Ascending aorta (tissue), 2 donors: ENCODE results near the gene UPK1A. TPM values are rescaled to one million over a fixed set of nuclear protein-coding genes. Genes with fewer than 3 reads are reported as not detected.
A peak's percentile ranks its signal among the peaks of the same experiment; 100 is the strongest.

Experiments
- DNase-seq, 2 donors: peaks; one replicate each; pipeline ENCODE4 v3.0.0-alpha.2; 2019; ENCODE audit warnings: low spot score in 2 of 2
- H3K27ac ChIP-seq, 2 donors: fragments of 200-600 bp; sonication (generic); one replicate each; pipeline ENCODE4 v1.5.1; 2016 to 2017; ENCODE audit warnings: mild to moderate bottlenecking in 1 of 2
- H3K27me3 ChIP-seq: fragments of 200-600 bp; sonication (generic); one replicate; pipeline ENCODE4 v1.5.1; 2017
- H3K36me3 ChIP-seq, 2 donors: fragments of 200-600 bp; sonication (generic); one replicate each; pipeline ENCODE4 v1.5.1; 2016
- H3K4me1 ChIP-seq, 2 donors: fragments of 200-600 bp; sonication (generic); one replicate each; pipeline ENCODE4 v1.5.1; 2016 to 2017; ENCODE audit warnings: mild to moderate bottlenecking in 1 of 2
- H3K4me3 ChIP-seq, 2 donors: fragments of 200-600 bp; sonication (generic); one replicate each; pipeline ENCODE4 v1.5.1; 2016 to 2017; ENCODE audit warnings: mild to moderate bottlenecking in 1 of 2
- H3K9me3 ChIP-seq, 2 donors: fragments of 200-600 bp; sonication (generic); one replicate each; pipeline ENCODE4 v1.5.1; 2016
- intact Hi-C: fragments of 100-400 bp; cut with DNase I; formaldehyde crosslinking; loops from one replicate; pipeline ENCODE4 v1.15.1; 2023
- total RNA-seq: library from RNA; depleted of rRNA; stranded (reverse); fragments of >200 nt; gene quantifications from one replicate; pipeline ENCODE4 v1.1.0, GENCODE V29; 2016
- TF ChIP-seq, protein P1 (sequence below), 3 experiments: fragments of 200-600 bp in 2 of 3; fragments of 450-650 bp in 1 of 3; sonication (generic) in 2 of 3; IDR thresholded peaks; one replicate each; pipeline ENCODE4 v1.5.1; 2016 to 2019; ENCODE audit warnings: antibody characterized with exemption in 3 of 3, mild to moderate bottlenecking in 1 of 3, moderate library complexity in 1 of 3

Gene UPK1A
- total RNA-seq, 1 donor from 2014 or later, result not detected

DNA sequence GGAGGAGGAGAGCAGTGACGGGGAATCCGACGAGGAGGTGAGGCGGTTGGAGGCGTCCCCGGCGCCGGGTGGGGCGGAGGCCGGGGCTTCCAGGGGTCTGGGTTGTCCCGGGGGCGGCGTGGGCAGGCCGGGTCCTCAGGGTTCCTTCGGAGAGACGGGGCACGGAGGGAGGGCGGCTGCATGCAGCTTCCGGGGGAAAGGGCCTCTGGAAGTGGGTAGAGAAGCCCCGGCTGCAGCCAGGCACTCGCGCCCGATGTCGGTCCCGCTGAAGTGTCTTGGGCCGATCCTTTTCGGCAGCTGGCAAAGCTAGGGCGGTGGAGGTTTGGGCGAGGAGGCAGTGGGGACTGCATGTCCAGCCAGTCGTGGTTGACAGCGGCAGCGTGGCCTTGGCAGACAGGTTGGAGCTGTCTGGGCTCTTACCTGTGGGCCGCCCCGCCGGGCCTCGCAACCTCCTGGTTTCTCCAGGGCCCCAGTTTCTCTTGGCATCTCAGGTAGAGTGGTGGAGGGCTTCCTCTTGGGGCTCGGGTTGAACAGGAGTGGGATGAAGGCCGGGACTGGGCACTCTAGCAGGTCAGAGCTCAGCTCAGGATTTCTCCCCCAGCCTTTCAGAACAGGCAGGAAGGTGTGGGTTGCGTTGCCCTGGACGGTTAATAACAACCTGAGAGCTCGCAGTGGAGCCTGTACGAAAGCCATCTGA, 52.2 kb downstream of the UPK1A start:
- no peaks in the 10 kb centered on the region for H3K27me3 ChIP-seq
- H3K4me3 ChIP-seq, result peak overlapping the region; percentile 79 to 95
- peaks cover 7 to 19% of the 10 kb centered on the region in 2 donors for H3K4me1 ChIP-seq
- TF ChIP-seq, protein P1, sequence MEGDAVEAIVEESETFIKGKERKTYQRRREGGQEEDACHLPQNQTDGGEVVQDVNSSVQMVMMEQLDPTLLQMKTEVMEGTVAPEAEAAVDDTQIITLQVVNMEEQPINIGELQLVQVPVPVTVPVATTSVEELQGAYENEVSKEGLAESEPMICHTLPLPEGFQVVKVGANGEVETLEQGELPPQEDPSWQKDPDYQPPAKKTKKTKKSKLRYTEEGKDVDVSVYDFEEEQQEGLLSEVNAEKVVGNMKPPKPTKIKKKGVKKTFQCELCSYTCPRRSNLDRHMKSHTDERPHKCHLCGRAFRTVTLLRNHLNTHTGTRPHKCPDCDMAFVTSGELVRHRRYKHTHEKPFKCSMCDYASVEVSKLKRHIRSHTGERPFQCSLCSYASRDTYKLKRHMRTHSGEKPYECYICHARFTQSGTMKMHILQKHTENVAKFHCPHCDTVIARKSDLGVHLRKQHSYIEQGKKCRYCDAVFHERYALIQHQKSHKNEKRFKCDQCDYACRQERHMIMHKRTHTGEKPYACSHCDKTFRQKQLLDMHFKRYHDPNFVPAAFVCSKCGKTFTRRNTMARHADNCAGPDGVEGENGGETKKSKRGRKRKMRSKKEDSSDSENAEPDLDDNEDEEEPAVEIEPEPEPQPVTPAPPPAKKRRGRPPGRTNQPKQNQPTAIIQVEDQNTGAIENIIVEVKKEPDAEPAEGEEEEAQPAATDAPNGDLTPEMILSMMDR (IDR thresholded peaks at IDR 0.05), result no peak
- H3K27ac ChIP-seq, result peak overlapping the region; percentile 82 to 87
- peak in 1 of 2 donors; percentile 77 for DNase-seq
- intact Hi-C loops, result no loop called here
- H3K9me3 ChIP-seq, result no peaks in the 10 kb centered on the region
- H3K36me3 ChIP-seq, result peaks cover 35 to 40% of the 10 kb centered on the region in 2 donors

DNA sequence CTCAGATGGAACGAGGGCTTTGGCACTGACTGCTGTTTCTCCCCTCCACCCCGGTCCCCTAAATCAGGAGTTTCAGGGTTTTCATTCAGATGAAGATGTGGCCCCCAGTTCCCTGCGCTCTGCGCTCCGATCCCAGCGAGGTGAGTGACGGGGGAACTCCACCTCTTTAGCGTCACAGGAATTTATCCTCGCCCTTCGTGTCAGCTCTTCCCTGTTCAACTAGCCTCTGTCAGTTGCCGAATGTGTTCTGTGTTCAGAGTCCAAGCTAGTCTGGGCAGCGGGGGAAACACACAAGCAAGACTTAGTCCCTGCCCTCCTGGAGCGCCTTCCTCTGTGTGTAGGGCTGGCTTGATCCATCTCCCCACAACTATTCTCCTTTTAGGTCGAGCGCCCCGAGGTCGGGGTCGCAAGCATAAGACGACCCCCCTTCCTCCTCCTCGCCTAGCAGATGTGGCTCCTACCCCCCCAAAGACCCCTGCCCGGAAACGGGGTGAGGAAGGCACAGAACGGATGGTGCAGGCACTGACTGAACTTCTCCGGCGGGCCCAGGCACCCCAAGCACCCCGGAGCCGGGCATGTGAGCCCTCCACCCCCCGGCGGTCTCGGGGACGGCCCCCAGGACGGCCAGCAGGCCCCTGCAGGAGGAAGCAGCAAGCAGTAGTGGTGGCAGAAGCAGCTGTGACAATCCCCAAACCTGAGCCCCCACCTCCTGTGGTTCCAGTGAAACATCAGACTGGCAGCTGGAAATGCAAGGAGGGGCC, 53.3 kb downstream of the UPK1A start:
- Histone ChIP-seq H3K4me1 (peaks cover 7 to 19% of the 10 kb centered on the region in 2 donors), H3K27me3 (no peaks in the 10 kb centered on the region), H3K4me3 (peak overlapping the region; percentile 79 to 95), H3K27ac (no peak overlapping the region), H3K36me3 (peaks cover 46 to 51% of the 10 kb centered on the region in 2 donors), H3K9me3 (no peaks in the 10 kb centered on the region)
- TF ChIP-seq, protein P1 (IDR thresholded peaks at IDR 0.05), result no peak
- peak in 1 of 2 donors; percentile 64 for DNase-seq
- intact Hi-C loops, result no loop called here

DNA sequence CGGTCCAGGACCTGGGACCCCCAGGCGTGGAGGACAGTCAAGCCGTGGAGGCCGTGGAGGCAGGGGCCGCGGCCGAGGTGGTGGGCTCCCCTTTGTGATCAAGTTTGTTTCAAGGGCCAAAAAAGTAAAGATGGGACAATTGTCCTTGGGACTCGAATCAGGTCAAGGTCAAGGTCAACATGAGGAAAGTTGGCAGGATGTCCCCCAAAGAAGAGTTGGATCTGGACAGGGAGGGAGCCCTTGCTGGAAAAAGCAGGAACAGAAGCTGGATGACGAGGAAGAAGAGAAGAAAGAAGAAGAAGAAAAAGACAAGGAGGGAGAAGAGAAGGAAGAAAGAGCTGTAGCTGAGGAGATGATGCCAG, 53.8 kb downstream of the UPK1A start:
- intact Hi-C loops, result no loop called here
- Histone ChIP-seq H3K4me1 (peaks cover 7 to 19% of the 10 kb centered on the region in 2 donors), H3K4me3 (no peak overlapping the region), H3K9me3 (no peaks in the 10 kb centered on the region), H3K36me3 (peaks cover 52 to 56% of the 10 kb centered on the region in 2 donors), H3K27ac (no peak overlapping the region), H3K27me3 (no peaks in the 10 kb centered on the region)
- DNase-seq, result no peak
- TF ChIP-seq, protein P1 (IDR thresholded peaks at IDR 0.05), result no peak

DNA sequence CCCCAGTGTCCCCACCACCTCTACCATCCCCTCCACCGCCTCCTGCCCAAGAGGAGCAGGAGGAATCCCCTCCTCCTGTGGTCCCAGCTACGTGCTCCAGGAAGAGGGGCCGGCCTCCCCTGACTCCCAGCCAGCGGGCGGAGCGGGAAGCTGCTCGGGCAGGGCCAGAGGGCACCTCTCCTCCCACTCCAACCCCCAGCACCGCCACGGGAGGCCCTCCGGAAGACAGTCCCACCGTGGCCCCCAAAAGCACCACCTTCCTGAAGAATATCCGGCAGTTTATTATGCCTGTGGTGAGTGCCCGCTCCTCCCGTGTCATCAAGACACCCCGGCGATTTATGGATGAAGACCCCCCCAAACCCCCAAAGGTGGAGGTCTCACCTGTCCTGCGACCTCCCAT, 54.3 kb downstream of the UPK1A start:
- Histone ChIP-seq H3K27me3 (no peaks in the 10 kb centered on the region), H3K4me3 (no peak overlapping the region), H3K27ac (no peak overlapping the region), H3K36me3 (peaks cover 57 to 61% of the 10 kb centered on the region in 2 donors), H3K4me1 (peaks cover 6 to 17% of the 10 kb centered on the region in 2 donors), H3K9me3 (no peaks in the 10 kb centered on the region)
- intact Hi-C loops, result no loop called here
- no peak for DNase-seq
- TF ChIP-seq, protein P1 (IDR thresholded peaks at IDR 0.05), result no peak

DNA sequence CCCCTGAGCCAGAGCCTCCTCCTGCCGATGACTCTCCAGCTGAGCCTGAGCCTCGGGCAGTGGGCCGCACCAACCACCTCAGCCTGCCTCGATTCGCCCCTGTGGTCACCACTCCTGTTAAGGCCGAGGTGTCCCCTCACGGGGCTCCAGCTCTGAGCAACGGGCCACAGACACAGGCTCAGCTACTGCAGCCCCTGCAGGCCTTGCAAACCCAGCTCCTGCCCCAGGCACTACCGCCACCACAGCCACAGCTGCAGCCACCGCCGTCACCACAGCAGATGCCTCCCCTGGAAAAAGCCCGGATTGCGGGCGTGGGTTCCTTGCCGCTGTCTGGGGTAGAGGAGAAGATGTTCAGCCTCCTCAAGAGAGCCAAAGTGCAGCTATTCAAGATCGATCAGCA, 55.1 kb downstream of the UPK1A start:
- TF ChIP-seq, protein P1 (IDR thresholded peaks at IDR 0.05), result no peak
- no peaks in the 10 kb centered on the region for H3K27me3 ChIP-seq
- H3K4me3 ChIP-seq, result no peak overlapping the region
- H3K4me1 ChIP-seq, result peaks cover 3 to 9% of the 10 kb centered on the region in 2 donors
- H3K36me3 ChIP-seq, result peaks cover 64 to 69% of the 10 kb centered on the region in 2 donors
- intact Hi-C loops, result no loop called here
- DNase-seq, result no peak
- H3K27ac ChIP-seq, result no peak overlapping the region
- no peaks in the 10 kb centered on the region for H3K9me3 ChIP-seq
